K562 (cell line): ENCODE results near the gene MVB12B. TPM values are rescaled to one million over a fixed set of nuclear protein-coding genes. Genes with fewer than 3 reads are reported as not detected.

Experiments
- ATAC-seq: fragments of 200-7000 bp; cut with Tn5 transposase; 3 replicates; pipeline ENCODE4 v1.9.1; 2020; ENCODE audit warnings: moderate library complexity
- BruUV-seq: library from RNA; stranded (reverse); fragments of 400-500 nt; replicated peaks from 2 replicates; lab custom pipeline; 2021; lab: Mats Ljungman, UMichigan
- CTCF ChIA-PET: fragments of 300-600 bp; formaldehyde crosslinking; extraction: SDS; loops from one replicate; lab custom pipeline; 2021; ENCODE audit warnings: low intra/inter-chr PET ratio; lab: Yijun Ruan, JAX
- POLR2A ChIA-PET: fragments of 300-600, 350-650 bp; sonication (Branson Sonifier 250); formaldehyde crosslinking; extraction: SDS; loops from one replicate; lab custom pipeline; 2021; ENCODE audit warnings: antibody characterized with exemption, inconsistent platforms; lab: Yijun Ruan, JAX
- DNase-seq, 4 experiments: peaks; one replicate each; pipeline versions ENCODE4 v3.0.0 to v3.0.0-alpha.2; 2011 to 2018; ENCODE audit warnings: low spot score in 3 of 4, mixed read lengths in 3 of 4; ENCODE audit errors: extremely low read depth in 1 of 4
- FAIRE-seq: peaks from 2 replicates; lab custom pipeline; 2011; peaks lifted over from hg19 to GRCh38; lab: Jason Lieb, UNC
- H2AFZ ChIP-seq: 2 replicates; pipeline ENCODE4 v1.6.0; 2011; ENCODE audit warnings: low read depth, low read length, control low read depth, inconsistent platforms
- H3K27ac ChIP-seq: fragments of 200-600 bp; 3 replicates; pipeline ENCODE4 v1.8.0; 2011; ENCODE audit warnings: low read depth, mild to moderate bottlenecking, control low read depth, inconsistent platforms, low read length, moderate library complexity, mixed read lengths; ENCODE audit errors: extremely low read depth
- H3K27me3 ChIP-seq, 2 experiments: fragments of 300-600 bp in 1 of 2; 2 replicates in 1 of 2; 3 replicates in 1 of 2; pipeline versions ENCODE4 v1.6.0 to v1.8.0; 2011; ENCODE audit warnings: inconsistent platforms in 2 of 2, low read length in 2 of 2, mild to moderate bottlenecking in 1 of 2, mixed read lengths in 1 of 2, moderate library complexity in 1 of 2; ENCODE audit not compliant: control insufficient read depth in 2 of 2, insufficient read depth in 2 of 2
- H3K36me3 ChIP-seq: fragments of 300-600 bp; 3 replicates; pipeline ENCODE4 v1.8.0; 2011; ENCODE audit warnings: mild to moderate bottlenecking, low read length, inconsistent platforms; ENCODE audit not compliant: control insufficient read depth, insufficient read depth
- H3K4me1 ChIP-seq, 2 experiments: fragments of 200-600 bp in 1 of 2; replicated peaks in 1 of 2; 2 replicates in 1 of 2; 3 replicates in 1 of 2; pipeline versions ENCODE4 v1.5.1 to v1.8.0; 2011; ENCODE audit warnings: inconsistent platforms in 2 of 2, low read length in 2 of 2, mild to moderate bottlenecking in 1 of 2, mixed read lengths in 1 of 2, moderate library complexity in 1 of 2; ENCODE audit not compliant: control insufficient read depth in 2 of 2, insufficient read depth in 2 of 2
- H3K4me2 ChIP-seq: 2 replicates; pipeline ENCODE4 v1.6.1; 2011; ENCODE audit warnings: low read length, control low read depth, inconsistent platforms, mixed read lengths; ENCODE audit not compliant: insufficient read depth
- H3K4me3 ChIP-seq: fragments of 200-600 bp; sonication (generic), shearing (Covaris generic); 2 replicates; pipeline ENCODE4 v1.5.1; 2016; ENCODE audit warnings: control low read depth, inconsistent platforms
- H3K79me2 ChIP-seq: fragments of 200-600 bp; 3 replicates; pipeline ENCODE4 v1.8.0; 2011; ENCODE audit warnings: low read length, inconsistent platforms; ENCODE audit not compliant: control insufficient read depth, insufficient read depth
- H3K9ac ChIP-seq, 2 experiments: 2 replicates each; pipeline versions ENCODE4 v1.6.0 to v1.6.1; 2011; ENCODE audit warnings: low read depth in 2 of 2, low read length in 2 of 2, control low read depth in 1 of 2, inconsistent platforms in 1 of 2, mild to moderate bottlenecking in 1 of 2, mixed read lengths in 1 of 2; ENCODE audit not compliant: insufficient read depth in 1 of 2
- H3K9me1 ChIP-seq: one replicate; pipeline ENCODE4 v1.6.0; 2011; ENCODE audit warnings: inconsistent platforms, mild to moderate bottlenecking, low read length, moderate library complexity; ENCODE audit not compliant: control insufficient read depth, insufficient read depth
- H3K9me3 ChIP-seq: replicated peaks from 2 replicates; pipeline ENCODE4 v1.5.1; 2011; ENCODE audit warnings: low read depth, low read length, inconsistent platforms; ENCODE audit not compliant: control insufficient read depth, insufficient read depth
- H4K20me1 ChIP-seq: replicated peaks from 2 replicates; pipeline ENCODE4 v1.6.1; 2011; ENCODE audit warnings: low read length, inconsistent platforms, mixed read lengths; ENCODE audit not compliant: control insufficient read depth, insufficient read depth
- FOS ChIP-seq: IDR thresholded peaks from 3 replicates; pipeline ENCODE4 v1.6.1; 2011; ENCODE audit not compliant: insufficient read length; ENCODE audit errors: extremely low read depth
- PHF8 ChIP-seq: fragments of 200-600 bp; sonication (generic); IDR thresholded peaks from 2 replicates; pipeline ENCODE4 v1.6.1; 2012; ENCODE audit warnings: mixed run types, mild to moderate bottlenecking, inconsistent platforms, low read length, moderate library complexity, borderline replicate concordance
- WGBS: fragments of 100-300 bp; shearing (Covaris generic); methylation state at CpG from one replicate; pipeline ENCODE4 v1.1.6; 2016; ENCODE audit warnings: low coverage, mixed read lengths; ENCODE audit not compliant: insufficient coverage; ENCODE audit errors: missing lambda C conversion rate; 5-methylcytosine and 5-hydroxymethylcytosine counted together
- in situ Hi-C: fragments of 300-500 bp; cut with MboI; formaldehyde crosslinking; loops from 4 replicates; pipeline ENCODE4 v1.15.0; 2018; ENCODE audit warnings: inconsistent platforms, mixed read lengths
- intact Hi-C: fragments of 100-400 bp; cut with micrococcal nuclease; formaldehyde crosslinking; loops from 2 replicates; pipeline ENCODE4 v1.14.2; 2022
- polyA plus RNA-seq, 8 experiments: library from polyadenylated mRNA; depleted of rRNA in 4 of 8; stranded (reverse) in 5 of 8; unstranded in 3 of 8; fragments of >200 nt; fragmentation: Nextera tagmentation in 2 of 8; fragmentation: Illumina TruSeq in 1 of 8; extraction: Ambion mirVana in 2 of 8; extraction: Trizol in 1 of 8; gene quantifications; 2 replicates each; pipeline versions ENCODE4 v1.2.1 to v1.2.3, GENCODE V29; 2011 to 2014; ENCODE audit warnings: inconsistent platforms in 1 of 8, missing spikeins in 1 of 8
- total RNA-seq, 7 experiments: library from RNA; depleted of rRNA in 6 of 7; stranded (reverse); fragments of >200 nt in 6 of 7; fragmentation: Illumina TruSeq in 2 of 7; extraction: Trizol in 2 of 7; gene quantifications; 2 replicates each; pipeline versions ENCODE4 v1.2.1 to v1.2.3, GENCODE V29; 2011 to 2021; ENCODE audit warnings: low replicate concordance in 1 of 7
- TF ChIP-seq, protein P1 (sequence below): sonication (generic); formaldehyde crosslinking; IDR thresholded peaks from 2 replicates; pipeline ENCODE4 v1.5.0; 2020; ENCODE audit warnings: missing genetic modification reagents

MVB12B gene
- total and polyA plus RNA-seq, 9 of the 15 experiments (the other 6 are each of a cell fraction or from before 2014, with no cell fraction given), result not detected

- CTCF ChIA-PET, result no interaction called here
- in situ Hi-C loops, result no loop called here
These were observed 17.0 kb upstream of the MVB12B start for GRCh38 chr9:126309427-126310189.

GRCh38 chr9:126312584-126313551 is 13.8 kb upstream of the MVB12B start:
- DNase-seq (no peak), ATAC-seq (no peak), FAIRE-seq (no peak)
- intact Hi-C loops (no loop called here), in situ Hi-C loops (no loop called here)
- Histone ChIP-seq H3K36me3 (no peaks in the 10 kb centered on the region), H3K9ac (no peak overlapping the region), H3K4me1 (no peaks in the 10 kb centered on the region), H3K4me2 (no peak overlapping the region), H3K79me2 (no peaks in the 10 kb centered on the region), H3K9me3 (no peaks in the 10 kb centered on the region), H2AFZ (no peak overlapping the region), H3K27ac (no peak overlapping the region), H4K20me1 (no peaks in the 10 kb centered on the region), H3K9me1 (no peaks in the 10 kb centered on the region), H3K27me3 (peaks cover 0 to 7% of the 10 kb centered on the region in 2 experiments; a peak in 1 of 5 replicates), H3K4me3 (no peak overlapping the region)
- CTCF ChIA-PET, result no interaction called here
- BruUV-seq, result no TSS peak
- POLR2A ChIA-PET, result no interaction called here
- TF ChIP-seq, protein P1, sequence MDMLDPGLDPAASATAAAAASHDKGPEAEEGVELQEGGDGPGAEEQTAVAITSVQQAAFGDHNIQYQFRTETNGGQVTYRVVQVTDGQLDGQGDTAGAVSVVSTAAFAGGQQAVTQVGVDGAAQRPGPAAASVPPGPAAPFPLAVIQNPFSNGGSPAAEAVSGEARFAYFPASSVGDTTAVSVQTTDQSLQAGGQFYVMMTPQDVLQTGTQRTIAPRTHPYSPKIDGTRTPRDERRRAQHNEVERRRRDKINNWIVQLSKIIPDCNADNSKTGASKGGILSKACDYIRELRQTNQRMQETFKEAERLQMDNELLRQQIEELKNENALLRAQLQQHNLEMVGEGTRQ, result peak; percentile 44
- no peak for TF ChIP-seq PHF8
- WGBS, result 0% methylated on average over 5 of the region's 5 CpGs

More at GRCh38 chr9:126309427-126310189, 17.0 kb upstream of the MVB12B start:
- no peak overlapping the region for H2AFZ ChIP-seq
- no peak overlapping the region for H3K27ac ChIP-seq
- FAIRE-seq (no peak), DNase-seq (no peak), ATAC-seq (no peak)
- no peak overlapping the region for H3K4me3 ChIP-seq
- no peak for TF ChIP-seq FOS
- no peaks in the 10 kb centered on the region for H3K79me2 ChIP-seq
- peaks cover 2% of the 10 kb centered on the region; the same call in 1 of the 2 replicates for H4K20me1 ChIP-seq
- no peaks in the 10 kb centered on the region for H3K4me1 ChIP-seq
- no peak overlapping the region for H3K4me2 ChIP-seq
- intact Hi-C loops, result no loop called here
- H3K36me3 ChIP-seq, result no peaks in the 10 kb centered on the region
- WGBS, result 0% methylated on average over 8 of the region's 8 CpGs
- no TSS peak for BruUV-seq
- H3K9me1 ChIP-seq, result no peaks in the 10 kb centered on the region
- no peaks in the 10 kb centered on the region for H3K9me3 ChIP-seq
- POLR2A ChIA-PET, result no interaction called here
- H3K27me3 ChIP-seq, result peaks cover 0 to 31% of the 10 kb centered on the region in 2 experiments; a peak in 4 of 5 replicates
- H3K9ac ChIP-seq, result no peak overlapping the region
